Measurements from ENCODE around the gene LEMD2.

The LEMD2 gene

DNA sequence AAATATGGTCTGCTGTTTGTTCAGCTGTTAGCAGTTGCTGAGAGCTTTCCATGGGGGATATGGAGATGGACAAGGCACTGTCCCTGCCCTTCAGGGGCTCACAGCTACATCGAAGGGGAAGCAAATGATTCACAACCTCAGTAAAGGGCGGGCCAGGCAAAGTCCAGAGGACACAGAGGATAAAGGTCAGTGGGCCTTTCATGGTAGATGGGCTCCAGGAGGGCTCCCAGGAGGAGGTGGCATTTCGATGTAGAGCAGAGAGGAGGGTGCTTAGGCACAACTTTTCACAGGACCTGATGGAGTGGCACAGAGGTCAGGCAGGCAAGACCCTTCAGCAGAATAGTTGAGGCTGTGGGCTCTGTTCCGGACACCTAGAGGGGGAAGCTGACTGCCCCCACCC lies 30.1 kb upstream of the LEMD2 start:
- DNase-seq = no peak

DNA sequence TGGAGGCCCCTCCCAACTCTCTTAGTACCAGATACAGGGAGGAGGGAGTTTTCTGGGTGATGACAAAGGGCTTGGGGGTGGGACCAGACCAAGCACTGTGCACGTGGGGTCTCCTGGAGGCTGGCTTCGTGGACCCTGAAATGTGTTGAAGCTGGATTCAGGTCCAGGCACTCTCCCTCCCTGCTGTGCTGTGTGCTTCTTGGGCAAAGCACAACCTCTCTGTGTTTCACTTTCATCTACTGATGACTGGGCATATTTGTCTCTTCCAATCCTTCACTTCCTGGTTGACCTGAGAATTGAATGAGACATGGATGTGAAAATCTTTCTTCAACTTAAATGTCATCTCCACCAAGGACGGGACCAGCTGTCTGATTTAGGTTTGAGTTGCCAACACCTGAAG lies 29.4 kb upstream of the LEMD2 start:
- no peak for DNase-seq

DNA sequence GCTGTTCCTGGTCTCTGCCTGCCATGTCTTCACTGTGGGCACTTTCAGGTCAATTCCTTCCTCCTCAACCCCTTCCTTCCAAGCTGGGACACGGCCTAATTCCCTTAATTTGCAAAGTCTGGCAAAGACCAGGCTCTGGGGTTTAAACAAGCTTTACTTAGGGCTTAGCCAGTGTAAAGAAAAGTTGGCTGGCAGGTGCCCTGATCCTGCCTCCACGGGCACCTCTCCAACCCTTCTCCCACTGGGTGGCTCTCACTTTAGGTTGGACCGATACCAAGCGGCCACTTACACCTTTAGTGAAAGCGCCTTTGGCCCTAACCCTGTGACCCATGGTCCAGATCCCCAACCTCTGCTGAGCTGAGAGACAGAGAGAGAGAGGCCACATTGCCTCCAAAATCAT lies 28.6 kb upstream of the LEMD2 start:
- DNase-seq = no peak

DNA sequence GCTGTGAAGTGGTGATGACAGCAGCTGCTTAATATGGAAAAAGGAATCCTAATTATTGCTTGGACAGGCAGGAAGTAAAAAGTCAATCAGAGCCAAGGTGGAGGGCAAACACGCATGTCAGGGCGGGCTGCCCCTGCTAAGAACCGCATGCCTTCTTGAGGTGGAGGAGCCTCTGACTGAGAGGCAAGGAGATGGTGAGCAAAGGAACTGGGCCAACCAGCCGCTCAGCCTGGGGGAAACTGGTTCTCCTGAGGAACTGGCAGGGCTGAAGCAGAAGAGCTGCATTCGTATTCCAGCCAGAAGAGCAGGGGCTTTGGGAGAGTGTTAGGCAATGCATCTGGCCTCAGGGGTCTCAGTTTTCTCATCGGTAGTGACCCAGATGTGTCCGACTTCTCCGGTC lies 28.0 kb upstream of the LEMD2 start:
- DNase-seq = no peak

DNA sequence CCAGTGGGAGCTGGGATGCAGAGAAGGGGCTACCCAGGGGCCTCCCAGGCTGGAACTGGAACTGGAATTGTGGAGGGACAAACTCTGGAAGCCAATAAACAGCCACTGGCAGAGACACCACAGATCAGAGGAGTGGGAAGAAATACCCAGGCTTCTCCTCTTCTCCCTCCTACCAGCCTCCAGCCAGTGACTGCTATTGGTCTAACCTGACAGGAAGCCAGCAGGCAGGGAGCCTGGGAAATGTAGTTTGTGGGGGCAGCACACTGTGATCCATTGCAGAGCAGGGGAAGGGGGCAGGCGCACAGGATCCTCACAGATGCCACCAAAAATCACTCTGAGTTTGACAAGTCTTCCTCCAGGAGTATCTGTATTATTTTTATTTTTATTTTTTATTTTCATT lies 26.9 kb upstream of the LEMD2 start:
- DNase-seq = no peak

DNA sequence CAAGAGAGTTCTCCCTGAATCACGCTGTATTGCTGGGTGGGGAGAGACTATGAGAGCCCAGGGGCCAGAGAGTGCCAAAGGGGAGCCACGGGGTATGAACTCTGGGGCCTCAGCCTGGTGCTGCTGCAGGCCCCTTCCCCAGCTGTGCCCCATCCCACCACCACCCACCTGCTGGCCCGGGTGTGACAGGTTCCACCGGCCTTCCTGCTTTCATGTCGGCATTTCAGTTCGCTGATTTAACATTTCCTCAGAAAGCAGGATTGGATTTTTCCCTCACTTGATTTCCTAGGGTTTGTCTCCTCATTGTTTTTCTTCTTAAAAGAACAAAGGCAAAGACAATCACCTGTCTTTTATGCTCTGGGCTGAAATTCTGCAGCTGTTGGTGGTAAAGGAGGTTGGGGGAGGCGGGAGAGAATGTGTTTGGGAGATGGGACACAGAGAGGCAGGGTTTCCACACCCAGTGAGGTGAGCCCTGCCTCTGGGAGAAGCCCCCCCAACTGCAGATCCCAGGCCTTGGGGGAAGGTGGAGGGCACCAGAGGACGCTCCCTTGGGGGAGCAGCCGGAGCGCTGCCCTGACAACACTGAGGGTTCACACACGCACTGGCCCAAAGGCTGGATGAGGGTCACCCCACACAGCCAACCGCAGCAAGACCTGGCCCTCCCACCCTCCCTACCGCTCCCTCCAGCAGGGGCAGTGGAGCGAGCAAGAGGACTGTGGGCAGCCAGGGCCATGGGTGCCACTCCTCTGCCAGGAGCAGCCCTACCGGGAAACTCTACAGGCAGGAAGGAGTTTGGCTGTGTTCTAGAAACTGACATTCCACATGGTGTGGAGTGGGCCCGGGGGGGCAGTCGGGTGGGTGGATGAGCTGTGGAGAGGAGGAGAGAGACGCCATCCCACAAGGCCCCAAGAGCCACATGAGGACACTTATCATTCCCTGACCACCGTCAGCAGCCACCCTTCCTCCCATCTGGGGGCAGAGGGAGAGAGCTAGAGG lies 25.4 kb upstream of the LEMD2 start:
- no peak for DNase-seq

DNA sequence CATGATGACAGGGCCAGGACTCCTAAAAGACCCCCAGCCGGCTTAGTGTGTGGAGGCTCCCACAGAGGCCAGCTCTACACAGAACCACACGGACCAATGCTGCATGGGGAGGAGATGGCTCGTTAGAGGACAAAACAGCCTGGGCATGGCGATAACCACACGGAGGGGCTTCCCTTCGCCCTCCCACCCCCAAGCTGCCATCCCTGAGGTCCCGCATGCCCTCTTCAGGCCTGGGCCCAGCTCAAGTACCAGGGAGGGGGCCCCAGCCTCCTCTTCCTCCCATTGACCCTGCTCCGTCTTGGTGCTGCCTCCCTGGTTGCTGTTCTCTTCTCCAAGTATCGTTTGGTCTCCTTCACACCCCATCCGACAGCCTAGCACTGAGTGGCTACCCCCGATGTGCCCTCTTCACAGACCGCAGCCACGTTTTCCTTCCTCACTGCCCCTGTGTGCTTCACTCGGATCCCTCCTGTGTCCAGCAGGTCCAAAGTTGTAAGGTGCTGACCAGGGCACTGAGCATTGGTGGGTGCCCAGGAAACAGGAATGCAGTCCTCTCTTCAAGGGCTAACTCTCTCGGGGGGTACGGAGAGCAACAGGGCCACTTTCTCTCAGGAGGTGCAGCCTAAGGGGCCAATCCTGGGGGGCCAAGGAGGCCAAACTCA lies 24.4 kb upstream of the LEMD2 start:
- no peak for DNase-seq

DNA sequence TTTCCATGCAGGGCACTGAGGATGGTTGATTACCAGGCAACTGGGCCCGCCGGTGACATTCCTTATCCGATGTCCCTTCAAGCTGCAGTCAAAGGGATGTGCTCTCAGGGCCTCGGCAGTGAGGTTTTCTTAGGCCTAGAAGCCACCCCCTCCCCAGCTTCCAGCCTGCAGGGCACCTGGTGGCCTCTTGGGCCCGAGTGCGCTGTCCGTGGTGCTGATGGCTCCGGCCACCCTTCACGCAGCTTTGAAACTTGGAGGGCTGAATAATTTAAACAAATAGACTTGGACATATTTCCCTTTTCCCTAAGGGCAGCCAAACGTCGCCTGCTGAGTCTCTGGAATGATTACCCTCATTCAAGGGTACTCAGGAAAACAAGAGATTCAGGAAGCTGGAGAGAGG lies 23.7 kb upstream of the LEMD2 start:
- no peak for DNase-seq

DNA sequence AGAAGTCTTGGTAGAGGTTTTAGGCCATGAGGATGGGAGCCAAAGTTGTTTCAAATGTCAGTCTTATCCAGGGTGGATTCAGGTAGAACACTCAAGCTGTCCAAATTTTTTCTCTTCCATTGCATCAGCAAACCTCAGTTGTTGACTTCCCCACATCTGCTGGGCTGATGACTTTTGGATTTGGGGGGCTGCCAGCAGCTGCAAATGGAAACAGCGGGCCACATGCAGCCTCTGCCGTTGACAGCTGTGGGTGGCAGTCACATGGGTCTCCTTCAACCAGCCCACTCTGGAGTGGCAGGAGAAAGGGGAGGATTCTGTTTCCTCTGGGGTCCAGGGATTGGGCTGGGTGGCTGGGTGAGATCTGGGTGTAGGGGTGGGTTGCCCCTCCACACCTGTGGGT lies 20.7 kb upstream of the LEMD2 start:
- DNase-seq = no peak

DNA sequence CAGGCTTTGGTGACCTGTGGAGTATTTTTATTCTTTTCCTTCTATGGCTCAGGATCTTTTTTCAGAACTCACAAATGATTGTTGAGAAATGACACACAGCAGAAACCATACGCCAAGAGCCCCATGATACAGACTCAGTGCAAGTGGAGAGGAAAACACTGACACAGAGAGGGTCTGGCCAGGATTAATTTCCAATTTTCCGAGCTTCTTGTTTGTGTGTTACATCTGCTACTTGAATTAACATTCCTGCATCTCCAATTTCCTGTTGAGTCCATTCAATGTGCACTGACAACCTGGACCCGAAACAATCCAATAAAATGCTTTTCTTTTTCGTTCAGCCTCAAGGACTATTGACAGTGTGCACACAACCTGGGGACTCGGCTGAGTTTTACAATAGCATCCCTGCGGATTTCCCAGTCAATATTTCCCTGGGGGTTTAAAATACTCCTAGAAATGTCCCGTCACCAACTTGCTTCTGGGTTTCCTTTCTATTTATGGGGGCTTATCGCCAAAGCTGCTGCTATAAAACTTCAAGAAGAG lies 19.8 kb upstream of the LEMD2 start:
- DNase-seq = no peak

DNA sequence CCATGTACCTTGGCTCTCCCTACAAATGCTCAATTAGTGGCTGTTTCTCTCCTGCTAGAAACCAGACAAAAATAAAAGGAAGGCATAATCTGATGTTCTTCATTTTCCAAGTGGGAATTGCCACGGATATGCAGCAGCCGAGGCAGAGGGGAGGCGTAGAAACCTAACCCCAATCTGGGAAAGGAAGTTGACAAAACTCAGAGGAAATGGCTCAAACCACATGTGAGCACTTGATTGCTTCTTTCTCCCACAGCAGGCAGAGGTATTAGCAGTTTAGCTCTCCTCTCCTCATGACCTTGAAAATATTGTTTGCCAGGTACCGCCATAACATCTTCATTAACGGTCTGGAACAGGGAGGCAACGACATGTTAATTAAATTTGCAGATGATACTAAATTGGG lies 18.7 kb upstream of the LEMD2 start:
- DNase-seq = no peak

DNA sequence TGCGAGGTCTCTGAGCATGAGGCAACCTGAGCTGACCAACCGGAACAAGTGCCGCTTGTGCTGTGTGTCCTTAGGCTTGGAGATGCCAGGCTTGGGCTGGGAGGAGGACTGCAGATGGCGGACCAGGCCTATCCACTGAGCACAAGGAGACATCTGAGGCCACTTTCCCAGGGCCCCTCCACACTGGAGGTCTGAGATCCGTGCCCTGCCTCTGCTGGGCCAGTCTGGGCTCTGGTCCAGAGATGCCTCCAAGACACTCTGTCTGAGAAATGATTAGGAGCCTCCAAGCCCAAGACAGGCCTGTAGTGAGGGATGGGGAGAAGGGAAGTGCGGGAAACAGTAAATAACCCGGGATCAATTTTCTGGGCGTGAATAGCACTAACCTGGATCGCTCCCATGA lies 17.9 kb upstream of the LEMD2 start:
- DNase-seq = no peak

DNA sequence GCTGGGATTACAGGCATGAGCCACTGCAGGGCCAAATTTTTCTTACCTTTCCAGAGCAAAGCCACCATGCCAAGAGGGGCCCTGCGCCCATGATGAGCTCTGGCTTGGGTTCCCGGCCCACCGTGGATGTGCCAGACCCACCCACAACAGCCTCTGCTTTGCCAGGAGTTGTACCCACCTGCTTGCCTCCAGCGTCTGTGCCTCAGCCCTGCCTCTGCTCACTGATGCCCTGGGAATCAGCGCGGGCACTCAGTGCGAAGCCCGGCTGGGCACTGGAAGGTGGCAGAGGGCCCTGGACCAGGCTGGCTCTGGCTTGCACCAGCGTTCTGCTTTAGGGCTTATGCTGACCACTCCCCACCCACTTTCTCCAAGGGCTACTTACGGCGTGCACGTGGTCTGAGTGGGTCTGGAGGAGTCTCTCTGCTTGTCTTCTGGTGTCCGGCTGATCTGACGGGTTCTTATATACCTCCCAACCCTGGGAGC lies 14.7 kb upstream of the LEMD2 start, which contains the start of gene MLN:
Gene MLN, minus strand, starts transcription at position 433 of the 483 bp plus-strand sequence. CDS start 2,840 bp downstream, outside the sequence.
- DNase-seq = no peak

DNA sequence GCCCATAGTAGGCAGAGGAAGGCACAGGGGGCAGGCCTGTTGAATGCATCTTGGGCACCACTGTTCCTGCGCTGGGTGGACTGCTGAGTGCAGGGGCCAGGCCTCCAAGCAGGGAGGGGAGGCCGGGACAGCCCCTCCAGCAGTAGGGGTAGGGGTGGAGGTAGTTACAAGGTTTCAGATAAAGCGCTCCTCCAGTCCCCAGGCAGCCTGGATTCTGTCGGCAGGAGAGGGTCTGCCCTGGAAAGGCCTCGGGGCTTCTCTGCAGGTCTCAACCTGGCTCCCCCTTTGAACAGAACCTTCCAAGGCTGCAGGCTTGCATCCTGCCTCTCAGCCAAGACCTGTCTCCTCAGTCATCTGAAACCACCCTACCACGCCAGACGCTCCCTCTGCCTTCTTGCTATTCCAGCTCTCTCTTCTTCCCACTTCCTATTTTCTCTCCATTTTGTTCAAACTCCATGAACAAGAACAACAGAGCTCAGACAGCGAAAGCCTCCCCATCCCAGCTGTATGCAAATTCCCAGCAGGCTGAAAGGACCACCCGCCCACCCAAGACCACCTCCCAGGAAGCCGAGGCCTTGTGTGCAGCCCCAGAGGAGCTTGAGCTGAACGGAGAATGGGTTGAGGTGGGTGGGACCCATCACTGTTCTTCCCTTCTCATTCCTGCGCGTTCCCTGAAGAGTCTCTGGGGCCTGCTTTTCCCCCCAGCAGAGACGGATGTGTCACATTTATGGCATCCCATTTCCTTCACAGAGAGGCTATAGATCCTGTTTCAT lies 13.4 kb upstream of the LEMD2 start:
- no peak for DNase-seq

DNA sequence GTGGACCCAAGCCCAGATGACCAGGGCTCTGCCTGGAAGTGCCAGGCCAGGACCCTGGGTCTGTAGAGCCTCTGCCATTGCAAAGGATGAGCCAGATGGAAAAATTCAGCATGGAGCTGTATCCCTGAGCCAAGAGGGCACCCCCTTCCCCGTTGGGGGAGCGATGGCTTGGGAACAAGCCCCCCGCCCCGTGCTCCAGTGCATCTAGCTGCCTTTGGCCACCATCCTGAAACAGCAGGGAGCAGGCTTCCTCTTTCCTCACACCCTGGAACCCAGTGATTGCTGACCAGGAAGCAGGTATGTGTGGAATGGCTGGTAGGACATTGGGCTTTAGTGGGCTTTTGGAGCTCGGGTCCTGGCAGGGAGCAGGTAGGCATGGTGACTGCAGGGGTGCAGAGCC lies 12.7 kb upstream of the LEMD2 start:
- no peak for DNase-seq

DNA sequence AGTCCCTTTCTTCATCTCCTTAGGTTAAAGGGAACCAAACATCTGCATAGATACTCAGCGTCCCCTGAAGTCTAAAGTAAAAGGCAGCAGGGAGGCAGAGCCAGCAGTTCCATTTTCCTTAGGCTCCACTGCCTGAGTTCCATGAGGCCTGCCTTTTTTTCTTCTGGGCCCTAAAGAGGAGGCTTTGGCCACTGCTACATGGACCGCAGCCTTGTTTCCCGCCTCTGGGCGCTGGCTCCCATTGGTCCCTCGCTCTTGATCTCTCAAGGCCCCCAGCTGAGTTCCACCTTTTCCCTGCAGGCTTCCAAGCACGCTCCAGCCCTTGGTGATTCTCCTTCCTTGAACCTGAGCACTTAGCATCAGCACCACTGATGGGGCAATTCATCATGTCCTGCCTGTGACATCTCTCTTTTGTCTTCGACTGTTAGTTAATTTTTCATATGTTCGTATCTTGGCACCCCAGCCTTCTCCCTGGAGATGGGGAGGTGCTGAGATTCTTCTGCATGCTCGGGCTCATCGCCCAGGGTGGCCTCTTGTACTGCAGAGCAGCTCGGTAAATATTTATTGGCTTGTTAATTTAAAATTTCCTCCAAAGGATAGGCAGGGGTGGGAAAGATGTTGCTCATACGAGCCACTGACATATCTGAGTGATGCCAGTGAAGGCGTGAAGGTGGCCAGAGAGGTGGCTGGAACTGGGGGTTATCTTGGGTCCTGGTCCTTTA lies 11.5 kb upstream of the LEMD2 start:
- no peak for DNase-seq

DNA sequence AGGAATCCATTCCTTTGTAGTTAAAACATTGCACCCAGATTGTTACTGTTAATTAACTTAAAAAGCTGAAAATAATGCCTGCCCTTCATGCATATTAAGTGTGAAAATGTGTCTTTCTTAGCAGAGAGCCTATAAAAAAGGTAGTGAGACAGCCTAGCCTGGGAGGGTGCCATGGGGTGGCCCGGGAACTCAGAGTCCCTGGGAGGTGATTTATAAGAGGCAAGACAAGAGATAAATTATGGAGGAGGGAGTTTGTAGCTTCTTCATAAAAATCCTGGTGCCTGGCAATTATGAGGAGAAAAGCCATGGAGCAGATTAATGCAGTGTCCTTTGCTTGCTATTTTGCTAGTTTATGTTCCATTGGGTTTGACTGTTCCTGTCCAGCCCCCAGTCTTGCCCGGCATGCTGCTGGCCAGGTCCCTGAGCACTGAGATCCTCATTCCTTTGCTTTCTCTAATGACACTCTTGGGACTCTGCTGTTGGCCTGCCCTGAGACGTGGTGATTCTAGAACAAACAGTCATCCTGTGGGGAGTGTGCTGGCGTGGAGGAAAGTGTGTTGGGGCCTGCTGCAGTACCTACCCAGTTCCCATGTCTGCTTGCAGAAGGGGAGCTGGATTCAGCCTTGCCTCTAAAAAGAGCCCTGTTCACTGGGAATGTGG lies 10.7 kb upstream of the LEMD2 start:
- DNase-seq = no peak

DNA sequence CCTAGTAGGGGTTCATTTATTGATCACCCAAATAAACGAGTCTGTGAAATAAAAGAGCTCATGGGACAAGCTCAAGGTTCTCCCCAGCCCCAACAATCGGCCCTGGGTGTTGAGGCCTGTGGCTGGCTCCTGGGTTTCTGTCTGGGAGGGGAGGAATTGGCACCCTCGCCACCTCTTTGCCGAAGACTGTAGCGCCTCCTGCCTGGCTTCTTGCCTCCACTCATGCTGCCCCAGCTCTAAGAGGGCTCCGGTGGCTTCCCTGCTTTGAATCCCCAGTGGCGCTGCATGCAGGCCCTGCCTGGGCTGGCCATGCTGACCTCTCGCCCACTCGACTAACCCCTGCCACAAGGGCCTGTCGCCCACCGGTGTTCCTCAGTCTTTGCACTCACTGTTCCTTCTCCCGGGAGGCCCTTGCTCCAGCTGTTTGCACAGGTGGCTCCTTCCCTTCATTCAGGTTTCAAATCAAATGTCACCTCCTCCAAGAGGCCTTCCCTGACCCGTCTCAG lies 9.5 kb upstream of the LEMD2 start:
- no peak for DNase-seq

DNA sequence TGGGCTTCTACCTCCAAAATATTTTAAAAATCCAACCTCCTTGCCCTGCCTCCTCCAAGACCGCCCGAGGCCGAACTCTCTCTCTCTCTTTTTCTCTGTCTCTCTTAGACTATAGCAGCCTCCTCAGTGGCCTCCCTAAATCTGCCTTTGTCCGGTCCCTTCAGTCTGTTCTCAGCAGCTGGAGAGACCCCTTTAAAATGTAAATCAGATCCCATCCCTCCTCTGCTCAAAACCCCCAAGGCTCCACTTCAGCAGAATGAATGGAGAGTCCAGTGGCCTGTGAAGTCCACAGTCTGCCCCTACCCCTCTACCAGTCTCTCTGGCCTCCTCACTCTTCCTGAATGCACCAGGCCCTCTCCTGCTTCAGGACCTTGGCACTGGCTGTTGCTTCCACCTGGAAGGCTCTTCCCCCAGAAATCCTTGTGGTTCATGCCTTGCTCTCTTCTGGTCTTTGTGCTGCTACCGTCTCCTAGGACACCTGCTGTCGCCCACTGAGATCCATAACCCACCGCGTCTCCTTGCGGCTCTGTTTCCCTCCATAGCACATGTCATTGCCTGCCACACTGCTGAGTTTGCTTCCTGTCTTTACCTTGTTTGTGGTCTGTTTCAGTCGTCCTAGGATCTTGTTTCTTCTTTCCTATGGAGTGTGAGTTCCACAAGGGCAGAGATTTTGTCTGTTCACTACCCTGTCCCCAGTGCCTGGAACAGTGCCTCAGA lies 8.9 kb upstream of the LEMD2 start:
- DNase-seq = no peak

DNA sequence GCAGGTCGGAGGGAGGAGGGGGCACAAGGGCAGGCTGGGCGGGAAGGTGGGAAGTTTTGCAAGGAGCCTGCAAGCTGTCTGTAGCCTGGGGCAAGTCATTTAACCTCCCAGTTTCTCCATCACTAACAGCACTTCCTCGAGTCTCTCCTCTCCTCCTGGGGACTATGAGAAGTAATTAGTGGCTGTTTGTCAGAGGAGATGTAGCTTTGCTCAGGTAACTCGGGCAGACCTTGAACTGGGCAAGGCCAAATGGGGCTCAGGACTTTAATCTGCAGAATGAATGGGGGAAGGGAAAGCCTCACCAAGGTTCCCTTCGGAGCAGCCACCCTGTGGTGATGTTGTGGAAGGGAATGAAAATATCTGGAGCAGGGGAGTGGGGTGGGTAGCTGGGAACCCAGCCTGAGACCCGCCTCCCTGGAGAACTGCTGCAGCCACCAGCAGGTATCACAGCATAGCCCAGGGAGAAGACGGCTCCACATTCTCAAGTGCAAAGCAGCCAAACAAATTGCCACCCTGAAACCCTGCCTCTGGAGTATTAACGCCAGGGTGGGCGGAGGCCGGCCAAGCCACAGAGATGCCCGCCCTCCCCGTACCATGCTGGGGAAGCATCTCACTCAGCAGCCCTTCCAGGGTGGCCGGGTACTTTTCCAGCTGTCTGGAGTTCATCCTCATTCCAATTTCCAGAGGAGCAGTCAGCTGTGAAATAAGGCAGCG lies 6.1 kb upstream of the LEMD2 start:
- DNase-seq = no peak
